ENCODE measurements around the gene PROS1.

GRCh38 chr3:93923006-93923405 lies 50.7 kb downstream of the PROS1 start:
- TF ChIP-seq, protein P1, sequence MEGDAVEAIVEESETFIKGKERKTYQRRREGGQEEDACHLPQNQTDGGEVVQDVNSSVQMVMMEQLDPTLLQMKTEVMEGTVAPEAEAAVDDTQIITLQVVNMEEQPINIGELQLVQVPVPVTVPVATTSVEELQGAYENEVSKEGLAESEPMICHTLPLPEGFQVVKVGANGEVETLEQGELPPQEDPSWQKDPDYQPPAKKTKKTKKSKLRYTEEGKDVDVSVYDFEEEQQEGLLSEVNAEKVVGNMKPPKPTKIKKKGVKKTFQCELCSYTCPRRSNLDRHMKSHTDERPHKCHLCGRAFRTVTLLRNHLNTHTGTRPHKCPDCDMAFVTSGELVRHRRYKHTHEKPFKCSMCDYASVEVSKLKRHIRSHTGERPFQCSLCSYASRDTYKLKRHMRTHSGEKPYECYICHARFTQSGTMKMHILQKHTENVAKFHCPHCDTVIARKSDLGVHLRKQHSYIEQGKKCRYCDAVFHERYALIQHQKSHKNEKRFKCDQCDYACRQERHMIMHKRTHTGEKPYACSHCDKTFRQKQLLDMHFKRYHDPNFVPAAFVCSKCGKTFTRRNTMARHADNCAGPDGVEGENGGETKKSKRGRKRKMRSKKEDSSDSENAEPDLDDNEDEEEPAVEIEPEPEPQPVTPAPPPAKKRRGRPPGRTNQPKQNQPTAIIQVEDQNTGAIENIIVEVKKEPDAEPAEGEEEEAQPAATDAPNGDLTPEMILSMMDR (IDR thresholded peaks at IDR 0.05) = no peak
- no peak for TF ChIP-seq POLR2A (IDR thresholded peaks at IDR 0.05)
